ENCODE measurements around the gene HBEGF. TPM values are rescaled to one million over a fixed set of nuclear protein-coding genes. Genes with fewer than 3 reads are reported as not detected.

The HBEGF gene, protein sequence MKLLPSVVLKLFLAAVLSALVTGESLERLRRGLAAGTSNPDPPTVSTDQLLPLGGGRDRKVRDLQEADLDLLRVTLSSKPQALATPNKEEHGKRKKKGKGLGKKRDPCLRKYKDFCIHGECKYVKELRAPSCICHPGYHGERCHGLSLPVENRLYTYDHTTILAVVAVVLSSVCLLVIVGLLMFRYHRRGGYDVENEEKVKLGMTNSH
- 1 to 10 TPM in 1 of 2 donors, under 1 TPM in 1; 0.65 to 1.0 TPM for total RNA-seq
- under 1 TPM; 0.60 to 0.90 TPM for polyA plus RNA-seq

- Histone ChIP-seq H3K27ac (ENCODE audit: low read depth in 1 of 2, low read length in 2 of 2) (peak within 1 kb of the TSS; percentile 61 to 77), H3K9me3 (ENCODE audit: control insufficient read depth in 4 of 4, low read length in 3 of 4) (no peaks in the 10 kb centered on the region), H3K36me3 (ENCODE audit: control insufficient read depth in 4 of 4, insufficient read depth in 3 of 4, low read depth in 1 of 4, low read length in 3 of 4) (no peaks in the 10 kb centered on the region), H3K4me3 (ENCODE audit: low read depth in 1 of 3, low read length in 3 of 3) (peak within 1 kb of the TSS; percentile 63 to 73 (median 70)), H3K4me1 (ENCODE audit: control insufficient read depth in 4 of 4, insufficient read depth in 4 of 4, low read length in 3 of 4) (peaks cover 0 to 16% (median 12%) of the 10 kb centered on the region in 4 donors), H3K27me3 (ENCODE audit: control insufficient read depth in 4 of 4, insufficient read depth in 4 of 4, low read length in 3 of 4) (no peaks in the 10 kb centered on the region), H3K9ac (ENCODE audit: low read depth in 1 of 2, low read length in 2 of 2) (peak within 1 kb of the TSS; percentile 52 to 57)
- peak; percentile 78 for DNase-seq (ENCODE audit: low spot score)
- peak; percentile 65 for TF ChIP-seq CTCF (IDR thresholded peaks at IDR 0.05; ENCODE audit: low read depth, low read length, missing input control)
- no peak for TF ChIP-seq EGR1 (IDR thresholded peaks at IDR 0.05; ENCODE audit: low read depth in 2 of 2)
- TF ChIP-seq RXRA (IDR thresholded peaks at IDR 0.05): peak; percentile 52 to 70
- peak in 1 of 2 donors; percentile 5 for TF ChIP-seq HNF4A (conservative IDR thresholded peaks at IDR 0.05)
- TF ChIP-seq ZBTB33 (IDR thresholded peaks at IDR 0.05): no peak
- TF ChIP-seq ATF3 (IDR thresholded peaks at IDR 0.05): no peak
- no peak for TF ChIP-seq GABPA (IDR thresholded peaks at IDR 0.05 in 1 of 2, conservative IDR thresholded peaks at IDR 0.05 in 1 of 2)
- TF ChIP-seq SP1 (IDR thresholded peaks at IDR 0.05): peak; percentile 28
- no peak for TF ChIP-seq TAF1 (conservative IDR thresholded peaks at IDR 0.05)
- TF ChIP-seq HNF4G (IDR thresholded peaks at IDR 0.05): no peak
- TF ChIP-seq FOXA1 (IDR thresholded peaks at IDR 0.05): no peak
- peak in 1 of 2 donors; percentile 73 for TF ChIP-seq RAD21 (IDR thresholded peaks at IDR 0.05)
- no peak for TF ChIP-seq FOXA2 (IDR thresholded peaks at IDR 0.05)
- TF ChIP-seq, protein P1, sequence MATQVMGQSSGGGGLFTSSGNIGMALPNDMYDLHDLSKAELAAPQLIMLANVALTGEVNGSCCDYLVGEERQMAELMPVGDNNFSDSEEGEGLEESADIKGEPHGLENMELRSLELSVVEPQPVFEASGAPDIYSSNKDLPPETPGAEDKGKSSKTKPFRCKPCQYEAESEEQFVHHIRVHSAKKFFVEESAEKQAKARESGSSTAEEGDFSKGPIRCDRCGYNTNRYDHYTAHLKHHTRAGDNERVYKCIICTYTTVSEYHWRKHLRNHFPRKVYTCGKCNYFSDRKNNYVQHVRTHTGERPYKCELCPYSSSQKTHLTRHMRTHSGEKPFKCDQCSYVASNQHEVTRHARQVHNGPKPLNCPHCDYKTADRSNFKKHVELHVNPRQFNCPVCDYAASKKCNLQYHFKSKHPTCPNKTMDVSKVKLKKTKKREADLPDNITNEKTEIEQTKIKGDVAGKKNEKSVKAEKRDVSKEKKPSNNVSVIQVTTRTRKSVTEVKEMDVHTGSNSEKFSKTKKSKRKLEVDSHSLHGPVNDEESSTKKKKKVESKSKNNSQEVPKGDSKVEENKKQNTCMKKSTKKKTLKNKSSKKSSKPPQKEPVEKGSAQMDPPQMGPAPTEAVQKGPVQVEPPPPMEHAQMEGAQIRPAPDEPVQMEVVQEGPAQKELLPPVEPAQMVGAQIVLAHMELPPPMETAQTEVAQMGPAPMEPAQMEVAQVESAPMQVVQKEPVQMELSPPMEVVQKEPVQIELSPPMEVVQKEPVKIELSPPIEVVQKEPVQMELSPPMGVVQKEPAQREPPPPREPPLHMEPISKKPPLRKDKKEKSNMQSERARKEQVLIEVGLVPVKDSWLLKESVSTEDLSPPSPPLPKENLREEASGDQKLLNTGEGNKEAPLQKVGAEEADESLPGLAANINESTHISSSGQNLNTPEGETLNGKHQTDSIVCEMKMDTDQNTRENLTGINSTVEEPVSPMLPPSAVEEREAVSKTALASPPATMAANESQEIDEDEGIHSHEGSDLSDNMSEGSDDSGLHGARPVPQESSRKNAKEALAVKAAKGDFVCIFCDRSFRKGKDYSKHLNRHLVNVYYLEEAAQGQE (IDR thresholded peaks at IDR 0.05): peak; percentile 49
- TF ChIP-seq JUND (IDR thresholded peaks at IDR 0.05): no peak
- peak; percentile 15 for TF ChIP-seq YY1 (IDR thresholded peaks at IDR 0.05)
- TF ChIP-seq, protein P2, sequence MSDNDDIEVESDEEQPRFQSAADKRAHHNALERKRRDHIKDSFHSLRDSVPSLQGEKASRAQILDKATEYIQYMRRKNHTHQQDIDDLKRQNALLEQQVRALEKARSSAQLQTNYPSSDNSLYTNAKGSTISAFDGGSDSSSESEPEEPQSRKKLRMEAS (IDR thresholded peaks at IDR 0.05): no peak
- TF ChIP-seq NR2F2 (IDR thresholded peaks at IDR 0.05): no peak
- WGBS: under 1% methylated on average over 72 of the region's 72 CpGs
These were observed at the start of gene HBEGF for GRCh38 chr5:140346348-140347221. HBEGF (minus strand) TSS chr5:140346603; CDS start chr5:140346328, 275 bp downstream.

All from liver (tissue), 9 donors.